Measurements from ENCODE around the gene RMRP. TPM values are rescaled to one million over a fixed set of nuclear protein-coding genes. Genes with fewer than 3 reads are reported as not detected.

The RMRP gene
- total and polyA plus RNA-seq, 9 donors: 126 to 27,726 (median 13,004) TPM; not detected in 1

DNA sequence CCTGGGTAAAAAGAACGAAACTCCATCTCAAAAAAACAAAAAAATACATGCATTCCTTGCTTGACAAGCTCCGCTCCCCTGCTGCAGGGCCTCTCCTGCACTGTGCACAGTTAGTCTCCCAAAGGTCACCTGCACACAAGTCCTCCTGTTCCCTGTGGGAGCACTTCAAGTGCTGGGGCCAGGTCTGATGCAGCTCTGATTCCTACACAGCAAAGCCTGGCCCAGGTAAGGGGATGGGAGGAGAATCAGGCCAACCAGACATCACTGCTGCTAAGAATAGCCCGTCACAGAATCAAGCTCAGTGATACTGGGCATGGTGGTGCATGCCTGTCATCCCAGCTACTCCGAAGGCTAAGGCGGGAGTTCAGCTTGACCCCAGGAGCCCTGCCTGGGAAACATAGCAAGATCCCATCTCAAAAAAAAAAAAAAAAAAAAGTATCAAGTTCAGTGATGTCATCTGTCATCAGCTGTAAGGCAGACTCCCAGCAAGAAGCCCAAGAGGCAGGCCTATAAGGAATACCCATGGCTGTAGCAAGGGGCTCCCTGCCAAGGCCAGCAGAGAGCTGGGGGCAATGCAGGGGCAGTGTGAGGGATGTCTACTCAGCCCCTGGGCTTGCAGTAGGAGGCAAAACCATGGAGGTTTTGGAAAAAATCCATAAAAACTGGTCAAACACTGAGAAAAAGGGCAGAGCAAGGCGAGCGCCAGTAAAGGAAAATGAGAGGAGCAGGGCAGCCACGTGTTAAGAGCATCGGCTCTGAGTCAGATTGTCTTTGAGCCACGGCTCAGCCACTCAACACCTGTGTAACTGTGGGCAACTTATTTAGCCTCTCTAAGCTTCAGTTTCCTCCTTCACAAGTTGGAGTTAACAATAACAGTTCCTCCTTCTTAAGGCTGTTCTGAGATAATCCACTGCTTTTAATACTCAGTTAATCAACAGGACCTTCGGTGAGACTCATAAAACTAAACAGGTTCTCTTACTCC is 28.7 kb upstream of the RMRP start:
- TF ChIP-seq, protein P1, sequence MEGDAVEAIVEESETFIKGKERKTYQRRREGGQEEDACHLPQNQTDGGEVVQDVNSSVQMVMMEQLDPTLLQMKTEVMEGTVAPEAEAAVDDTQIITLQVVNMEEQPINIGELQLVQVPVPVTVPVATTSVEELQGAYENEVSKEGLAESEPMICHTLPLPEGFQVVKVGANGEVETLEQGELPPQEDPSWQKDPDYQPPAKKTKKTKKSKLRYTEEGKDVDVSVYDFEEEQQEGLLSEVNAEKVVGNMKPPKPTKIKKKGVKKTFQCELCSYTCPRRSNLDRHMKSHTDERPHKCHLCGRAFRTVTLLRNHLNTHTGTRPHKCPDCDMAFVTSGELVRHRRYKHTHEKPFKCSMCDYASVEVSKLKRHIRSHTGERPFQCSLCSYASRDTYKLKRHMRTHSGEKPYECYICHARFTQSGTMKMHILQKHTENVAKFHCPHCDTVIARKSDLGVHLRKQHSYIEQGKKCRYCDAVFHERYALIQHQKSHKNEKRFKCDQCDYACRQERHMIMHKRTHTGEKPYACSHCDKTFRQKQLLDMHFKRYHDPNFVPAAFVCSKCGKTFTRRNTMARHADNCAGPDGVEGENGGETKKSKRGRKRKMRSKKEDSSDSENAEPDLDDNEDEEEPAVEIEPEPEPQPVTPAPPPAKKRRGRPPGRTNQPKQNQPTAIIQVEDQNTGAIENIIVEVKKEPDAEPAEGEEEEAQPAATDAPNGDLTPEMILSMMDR (IDR thresholded peaks at IDR 0.05): no peak
- TF ChIP-seq EP300 (IDR thresholded peaks at IDR 0.05) (no peak), POLR2A (IDR thresholded peaks at IDR 0.05) (no peak)
- H3K4me3 ChIP-seq: peak overlapping the region; percentile 66
- no peak for DNase-seq
- H3K36me3 ChIP-seq: no peaks in the 10 kb centered on the region
- H3K9me3 ChIP-seq: no peaks in the 10 kb centered on the region
- peaks cover 15% of the 10 kb centered on the region for H3K4me1 ChIP-seq (ENCODE audit: insufficient read depth)
- H3K27me3 ChIP-seq: no peaks in the 10 kb centered on the region
- H3K27ac ChIP-seq: peak overlapping the region in 1 of 2 donors; percentile 50
- intact Hi-C loops (cut with DNase I): no loop called here
- 28 to 41% (median 35%) methylated on average over 11 of the region's 11 CpGs for WGBS, 3 donors

DNA sequence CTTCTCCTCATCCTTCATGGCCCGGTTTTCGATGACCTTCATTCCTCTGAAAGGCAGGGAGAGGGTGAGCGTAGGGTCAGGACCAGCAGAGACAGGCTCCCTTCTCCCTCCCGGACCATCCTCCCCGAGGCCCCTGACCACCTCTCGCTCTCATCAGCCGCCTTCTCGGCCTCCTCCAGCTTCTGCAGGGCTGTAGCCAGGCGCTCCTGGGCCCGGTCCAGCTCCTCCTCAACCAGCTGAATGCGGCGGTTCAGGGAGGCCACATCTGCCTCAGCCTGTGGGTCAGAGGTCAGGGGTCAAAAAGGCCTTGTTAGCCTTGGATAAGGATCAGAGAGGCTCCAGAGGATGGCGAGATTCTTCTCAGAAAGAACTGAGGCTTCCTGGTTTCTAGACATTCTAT is 27.7 kb upstream of the RMRP start:
- intact Hi-C loops (cut with DNase I): no loop called here
- no peak overlapping the region for H3K4me3 ChIP-seq
- H3K9me3 ChIP-seq: no peaks in the 10 kb centered on the region
- 38 to 46% (median 44%) methylated on average over 13 of the region's 13 CpGs for WGBS, 3 donors
- no peaks in the 10 kb centered on the region for H3K36me3 ChIP-seq
- no peaks in the 10 kb centered on the region for H3K27me3 ChIP-seq
- no peak for TF ChIP-seq EP300 (IDR thresholded peaks at IDR 0.05)
- no peak for TF ChIP-seq POLR2A (IDR thresholded peaks at IDR 0.05)
- TF ChIP-seq, protein P1 (IDR thresholded peaks at IDR 0.05): no peak
- DNase-seq: no peak
- H3K4me1 ChIP-seq (ENCODE audit: insufficient read depth): peaks cover 17% of the 10 kb centered on the region
- H3K27ac ChIP-seq: no peak overlapping the region

DNA sequence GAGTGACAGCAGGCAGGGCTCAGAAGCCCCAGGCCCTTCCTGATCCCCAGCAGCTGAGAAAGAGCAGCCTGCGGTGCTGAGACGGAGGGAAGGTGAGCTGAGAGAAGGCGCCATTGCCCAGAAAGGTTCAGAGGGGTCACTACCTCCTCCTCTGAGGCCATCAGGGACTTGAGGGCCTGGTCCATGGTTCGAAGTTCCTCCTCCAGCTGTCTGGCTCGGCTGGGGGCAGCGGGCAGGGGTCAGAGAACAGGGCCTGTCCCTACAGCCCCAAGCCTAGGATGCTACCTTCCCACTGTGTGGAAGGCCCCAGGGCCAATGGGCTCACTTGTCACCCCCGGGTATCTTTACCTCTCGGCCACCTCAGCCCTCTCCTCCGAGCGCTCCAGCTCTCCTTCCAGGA is 27.1 kb upstream of the RMRP start:
- H3K27me3 ChIP-seq: no peaks in the 10 kb centered on the region
- intact Hi-C loops (cut with DNase I): no loop called here
- WGBS, 3 donors: 83 to 93% (median 90%) methylated on average over 10 of the region's 10 CpGs
- peaks cover 18% of the 10 kb centered on the region for H3K4me1 ChIP-seq (ENCODE audit: insufficient read depth)
- no peak for TF ChIP-seq POLR2A (IDR thresholded peaks at IDR 0.05)
- TF ChIP-seq, protein P1 (IDR thresholded peaks at IDR 0.05): no peak
- TF ChIP-seq EP300 (IDR thresholded peaks at IDR 0.05): no peak
- H3K36me3 ChIP-seq: no peaks in the 10 kb centered on the region
- H3K9me3 ChIP-seq: no peaks in the 10 kb centered on the region
- DNase-seq: no peak
- H3K27ac ChIP-seq: no peak overlapping the region
- no peak overlapping the region for H3K4me3 ChIP-seq

DNA sequence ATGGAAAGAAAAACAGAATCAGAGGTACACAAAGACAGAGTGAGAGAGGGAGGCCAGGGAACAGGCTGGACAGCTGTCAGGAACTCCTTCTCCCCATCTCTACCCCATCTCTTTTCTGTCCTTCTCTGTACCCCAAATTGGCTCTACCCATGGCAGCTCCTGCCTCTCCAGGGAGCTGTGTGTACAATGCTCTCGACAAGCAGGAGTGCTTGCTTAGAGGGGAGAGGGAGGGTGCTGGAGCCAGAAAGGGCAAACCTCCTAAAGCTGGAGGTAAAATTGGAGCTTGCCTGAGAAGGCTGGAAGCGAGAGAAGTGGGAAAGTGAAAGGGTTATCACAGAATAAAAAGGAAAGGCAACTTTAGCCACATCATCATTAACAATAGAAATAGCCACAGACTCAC is 25.5 kb upstream of the RMRP start:
- H3K9me3 ChIP-seq: no peaks in the 10 kb centered on the region
- intact Hi-C loops (cut with DNase I): no loop called here
- TF ChIP-seq EP300 (IDR thresholded peaks at IDR 0.05) (no peak), POLR2A (IDR thresholded peaks at IDR 0.05) (no peak)
- TF ChIP-seq, protein P1 (IDR thresholded peaks at IDR 0.05): no peak
- H3K36me3 ChIP-seq: no peaks in the 10 kb centered on the region
- H3K27me3 ChIP-seq: no peaks in the 10 kb centered on the region
- H3K27ac ChIP-seq: no peak overlapping the region
- H3K4me3 ChIP-seq: no peak overlapping the region
- no peak for DNase-seq
- WGBS, 3 donors: 49 to 56% (median 56%) methylated on average over 2 of the region's 2 CpGs
- peaks cover 13% of the 10 kb centered on the region for H3K4me1 ChIP-seq (ENCODE audit: insufficient read depth)
